Endothelial cell of umbilical vein (primary cell): ENCODE measurements around the gene UNC5B. TPM values are rescaled to one million over a fixed set of nuclear protein-coding genes. Genes with fewer than 3 reads are reported as not detected.

Source experiments
- BruUV-seq: library from RNA; stranded (reverse); fragments of 400-500 nt; replicated peaks from 2 replicates; lab custom pipeline; 2021; lab: Mats Ljungman, UMichigan
- CTCF ChIA-PET: fragments of 300-600, 350-600 bp; sonication (Branson Sonifier 250); formaldehyde crosslinking; loops from one replicate; lab custom pipeline; 2021; ENCODE audit warnings: antibody characterized with exemption, inconsistent platforms; lab: Charles Lee
- POLR2A ChIA-PET: fragments of 300-600, 350-600 bp; sonication (Branson Sonifier 250); formaldehyde crosslinking; loops from one replicate; lab custom pipeline; 2021; ENCODE audit warnings: antibody characterized with exemption, inconsistent platforms; lab: Charles Lee
- DNase-seq: peaks from one replicate; pipeline ENCODE4 v3.0.0-alpha.2; 2011; ENCODE audit warnings: low read depth, low spot score
- FAIRE-seq: peaks from 2 replicates; lab custom pipeline; 2011; peaks lifted over from hg19 to GRCh38; lab: Jason Lieb, UNC
- H2AFZ ChIP-seq: 2 replicates; pipeline ENCODE4 v1.6.0; 2012; ENCODE audit warnings: low read depth, low read length, control low read depth, inconsistent platforms
- H3K27ac ChIP-seq: 2 replicates; pipeline ENCODE4 v1.5.1; 2011; ENCODE audit warnings: low read depth, mild to moderate bottlenecking, control low read depth, low read length, moderate library complexity; ENCODE audit not compliant: insufficient read depth
- H3K27me3 ChIP-seq, 2 experiments: 2 replicates each; pipeline versions ENCODE4 v1.6.0 to v1.6.1; 2011; ENCODE audit warnings: low read length in 2 of 2, mixed read lengths in 1 of 2; ENCODE audit not compliant: control insufficient read depth in 2 of 2, insufficient read depth in 2 of 2
- H3K36me3 ChIP-seq, 2 experiments: 2 replicates in 1 of 2; 3 replicates in 1 of 2; pipeline ENCODE4 v1.5.1; 2011; ENCODE audit warnings: low read length in 2 of 2, mild to moderate bottlenecking in 1 of 2, moderate library complexity in 1 of 2; ENCODE audit not compliant: control insufficient read depth in 2 of 2, insufficient read depth in 2 of 2; ENCODE audit errors: extremely low read depth in 1 of 2
- H3K4me1 ChIP-seq: 3 replicates; pipeline ENCODE4 v1.5.1; 2011; ENCODE audit warnings: mild to moderate bottlenecking, low read length; ENCODE audit not compliant: control insufficient read depth, insufficient read depth; ENCODE audit errors: extremely low read depth
- H3K4me2 ChIP-seq: 2 replicates; pipeline ENCODE4 v1.6.1; 2011; ENCODE audit warnings: low read length, control low read depth, mixed read lengths; ENCODE audit not compliant: insufficient read depth
- H3K4me3 ChIP-seq, 3 experiments: fragments of 200-600 bp in 1 of 3; sonication (generic), shearing (Covaris generic) in 1 of 3; replicated peaks in 1 of 3; 2 replicates each; pipeline ENCODE4 v1.5.1; 2011 to 2016; ENCODE audit warnings: control low read depth in 3 of 3, low read length in 3 of 3, mild to moderate bottlenecking in 2 of 3, inconsistent platforms in 1 of 3, low read depth in 1 of 3, moderate library complexity in 1 of 3; ENCODE audit not compliant: insufficient read depth in 1 of 3
- H3K79me2 ChIP-seq: 2 replicates; pipeline ENCODE4 v1.6.0; 2012; ENCODE audit warnings: low read length, inconsistent platforms; ENCODE audit not compliant: control insufficient read depth, insufficient read depth
- H3K9ac ChIP-seq: replicated peaks from 2 replicates; pipeline ENCODE3; 2011; ENCODE audit warnings: low read length, control low read depth; ENCODE audit not compliant: insufficient read depth; ENCODE audit errors: extremely low read depth
- H3K9me1 ChIP-seq: replicated peaks from 3 replicates; pipeline ENCODE4 v1.6.0; 2011; ENCODE audit warnings: mild to moderate bottlenecking, low read length; ENCODE audit not compliant: control insufficient read depth, insufficient read depth; ENCODE audit errors: extremely low read depth
- H3K9me3 ChIP-seq: replicated peaks from 2 replicates; pipeline ENCODE4 v1.5.1; 2012; ENCODE audit warnings: low read length, inconsistent platforms; ENCODE audit not compliant: control insufficient read depth, insufficient read depth
- H4K20me1 ChIP-seq: replicated peaks from 2 replicates; pipeline ENCODE3; 2011; ENCODE audit warnings: mild to moderate bottlenecking, low read length; ENCODE audit not compliant: control insufficient read depth, insufficient read depth; ENCODE audit errors: extremely low read depth
- EZH2 ChIP-seq: IDR thresholded peaks from 2 replicates; pipeline ENCODE4 v1.6.1; 2012; ENCODE audit warnings: borderline replicate concordance, low read depth, mild to moderate bottlenecking, moderate library complexity, low read length, inconsistent platforms; ENCODE audit not compliant: severe bottlenecking
- FOS ChIP-seq: IDR thresholded peaks from 2 replicates; pipeline ENCODE4 v1.6.1; 2011; ENCODE audit warnings: mild to moderate bottlenecking, low read length, moderate library complexity, borderline replicate concordance; ENCODE audit not compliant: insufficient read depth
- GATA2 ChIP-seq: IDR thresholded peaks from 2 replicates; pipeline ENCODE4 v1.7.0; 2011; ENCODE audit warnings: low read depth, mild to moderate bottlenecking, moderate library complexity, mixed read lengths, low read length; ENCODE audit not compliant: insufficient read length, insufficient read depth
- JUN ChIP-seq: IDR thresholded peaks from 2 replicates; pipeline ENCODE4 v1.6.1; 2011; ENCODE audit warnings: borderline replicate concordance, low read depth; ENCODE audit not compliant: insufficient read length, insufficient read depth
- MAX ChIP-seq: IDR thresholded peaks from 2 replicates; pipeline ENCODE4 v1.6.1; 2011; ENCODE audit not compliant: insufficient read depth, insufficient read length
- MYC ChIP-seq: IDR thresholded peaks from one replicate; pipeline ENCODE4 v1.6.1; 2011; ENCODE audit warnings: mild to moderate bottlenecking, low read depth, low read length
- POLR2A ChIP-seq: IDR thresholded peaks from 2 replicates; pipeline ENCODE4 v1.6.1; 2012; ENCODE audit warnings: low read depth, mild to moderate bottlenecking, control low read depth, low read length
- POLR2AphosphoS5 ChIP-seq: IDR thresholded peaks from 2 replicates; pipeline ENCODE4 v1.6.1; 2012; ENCODE audit warnings: low read depth, mild to moderate bottlenecking, control low read depth, low read length, moderate library complexity; ENCODE audit not compliant: insufficient read depth
- dilution Hi-C: fragments of 300-500 bp; cut with MboI; formaldehyde crosslinking; loops from one replicate; pipeline ENCODE4 v1.15.0; 2019; ENCODE audit warnings: low sequenced_read_pairs; ENCODE audit not compliant: extremely low pct_ligation_motif_present
- intact Hi-C: fragments of 100-400 bp; cut with micrococcal nuclease; formaldehyde crosslinking; loops from one replicate; pipeline ENCODE4 v1.10.0; 2022
- polyA plus RNA-seq, 4 experiments: library from polyadenylated mRNA; depleted of rRNA in 3 of 4; stranded (reverse) in 3 of 4; unstranded in 1 of 4; fragments of >200 nt; gene quantifications; 2 replicates each; pipeline versions ENCODE4 v1.2.1 to v1.2.3, GENCODE V29; 2011 to 2012; ENCODE audit warnings: missing spikeins in 1 of 4
- total RNA-seq: library from RNA; stranded (reverse); gene quantifications from 2 replicates; pipeline ENCODE4 v1.2.3, GENCODE V29; 2021
- TF ChIP-seq, protein P1 (sequence below), 2 donors: IDR thresholded peaks; 1 replicate in 1 of 2; 2 replicates in 1 of 2; pipeline ENCODE4 v1.5.1; 2011; ENCODE audit warnings: low read length in 2 of 2, mild to moderate bottlenecking in 2 of 2, moderate library complexity in 2 of 2, control low read depth in 1 of 2, inconsistent platforms in 1 of 2, low read depth in 1 of 2; ENCODE audit not compliant: insufficient read depth in 1 of 2; ENCODE audit errors: extremely low read depth in 1 of 2

The UNC5B gene
- total and polyA plus RNA-seq, 2 donors (not counting 3 experiments of a cell fraction or from before 2014, with no cell fraction given): 0.39 to 2.5 TPM

DNA sequence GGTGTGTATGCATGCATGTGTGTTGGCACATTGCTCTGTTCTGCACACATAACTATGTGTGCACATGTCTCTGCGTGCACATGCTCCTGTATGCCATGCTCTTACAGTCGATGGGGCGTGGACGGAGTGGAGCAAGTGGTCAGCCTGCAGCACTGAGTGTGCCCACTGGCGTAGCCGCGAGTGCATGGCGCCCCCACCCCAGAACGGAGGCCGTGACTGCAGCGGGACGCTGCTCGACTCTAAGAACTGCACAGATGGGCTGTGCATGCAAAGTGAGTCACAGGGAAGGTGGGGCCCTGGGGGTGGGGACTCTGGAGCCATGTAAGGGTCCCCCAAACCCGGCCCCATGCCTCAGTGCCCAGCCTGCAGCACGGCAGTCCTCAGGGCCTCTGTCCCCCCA, 76.1 kb downstream of the UNC5B start:
- Histone ChIP-seq H3K9me3 (no peaks in the 10 kb centered on the region), H3K4me1 (no peaks in the 10 kb centered on the region), H3K9ac (no peak overlapping the region), H3K9me1 (no peaks in the 10 kb centered on the region), H4K20me1 (no peaks in the 10 kb centered on the region), H3K27me3 (no peaks in the 10 kb centered on the region), H3K27ac (no peak overlapping the region), H3K4me2 (no peak overlapping the region), H2AFZ (no peak overlapping the region), H3K36me3 (no peaks in the 10 kb centered on the region), H3K79me2 (no peaks in the 10 kb centered on the region), H3K4me3 (no peak overlapping the region)
- CTCF ChIA-PET: interaction anchor here (5.5 to 6.1 kb wide), 2 partner anchors 364 to 386 kb away, joined by 80 to 108 read pairs; no protein-coding TSS in a partner anchor
- intact Hi-C loops: no loop called here
- DNase-seq: no peak
- TF ChIP-seq EZH2 (no peak), FOS (no peak), GATA2 (no peak), MAX (no peak), POLR2AphosphoS5 (no peak), MYC (no peak), JUN (no peak), POLR2A (no peak)
- TF ChIP-seq, protein P1, sequence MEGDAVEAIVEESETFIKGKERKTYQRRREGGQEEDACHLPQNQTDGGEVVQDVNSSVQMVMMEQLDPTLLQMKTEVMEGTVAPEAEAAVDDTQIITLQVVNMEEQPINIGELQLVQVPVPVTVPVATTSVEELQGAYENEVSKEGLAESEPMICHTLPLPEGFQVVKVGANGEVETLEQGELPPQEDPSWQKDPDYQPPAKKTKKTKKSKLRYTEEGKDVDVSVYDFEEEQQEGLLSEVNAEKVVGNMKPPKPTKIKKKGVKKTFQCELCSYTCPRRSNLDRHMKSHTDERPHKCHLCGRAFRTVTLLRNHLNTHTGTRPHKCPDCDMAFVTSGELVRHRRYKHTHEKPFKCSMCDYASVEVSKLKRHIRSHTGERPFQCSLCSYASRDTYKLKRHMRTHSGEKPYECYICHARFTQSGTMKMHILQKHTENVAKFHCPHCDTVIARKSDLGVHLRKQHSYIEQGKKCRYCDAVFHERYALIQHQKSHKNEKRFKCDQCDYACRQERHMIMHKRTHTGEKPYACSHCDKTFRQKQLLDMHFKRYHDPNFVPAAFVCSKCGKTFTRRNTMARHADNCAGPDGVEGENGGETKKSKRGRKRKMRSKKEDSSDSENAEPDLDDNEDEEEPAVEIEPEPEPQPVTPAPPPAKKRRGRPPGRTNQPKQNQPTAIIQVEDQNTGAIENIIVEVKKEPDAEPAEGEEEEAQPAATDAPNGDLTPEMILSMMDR (IDR thresholded peaks at IDR 0.05; ENCODE audit: extremely low read depth in 1 of 2, insufficient read depth in 1 of 2, low read depth in 1 of 2, low read length in 2 of 2): no peak
- BruUV-seq: no TSS peak
- FAIRE-seq: no peak
- POLR2A ChIA-PET: no interaction called here
- dilution Hi-C loops: no loop called here
